GM19043 (cell line): ENCODE results near the gene RARA.

Experiments
- ATAC-seq: cut with Tn5 transposase; IDR thresholded peaks from one replicate; pipeline ENCODE4 v1.9.1; 2021; ENCODE audit warnings: low read depth; ENCODE audit not compliant: unreplicated experiment

RARA gene

DNA sequence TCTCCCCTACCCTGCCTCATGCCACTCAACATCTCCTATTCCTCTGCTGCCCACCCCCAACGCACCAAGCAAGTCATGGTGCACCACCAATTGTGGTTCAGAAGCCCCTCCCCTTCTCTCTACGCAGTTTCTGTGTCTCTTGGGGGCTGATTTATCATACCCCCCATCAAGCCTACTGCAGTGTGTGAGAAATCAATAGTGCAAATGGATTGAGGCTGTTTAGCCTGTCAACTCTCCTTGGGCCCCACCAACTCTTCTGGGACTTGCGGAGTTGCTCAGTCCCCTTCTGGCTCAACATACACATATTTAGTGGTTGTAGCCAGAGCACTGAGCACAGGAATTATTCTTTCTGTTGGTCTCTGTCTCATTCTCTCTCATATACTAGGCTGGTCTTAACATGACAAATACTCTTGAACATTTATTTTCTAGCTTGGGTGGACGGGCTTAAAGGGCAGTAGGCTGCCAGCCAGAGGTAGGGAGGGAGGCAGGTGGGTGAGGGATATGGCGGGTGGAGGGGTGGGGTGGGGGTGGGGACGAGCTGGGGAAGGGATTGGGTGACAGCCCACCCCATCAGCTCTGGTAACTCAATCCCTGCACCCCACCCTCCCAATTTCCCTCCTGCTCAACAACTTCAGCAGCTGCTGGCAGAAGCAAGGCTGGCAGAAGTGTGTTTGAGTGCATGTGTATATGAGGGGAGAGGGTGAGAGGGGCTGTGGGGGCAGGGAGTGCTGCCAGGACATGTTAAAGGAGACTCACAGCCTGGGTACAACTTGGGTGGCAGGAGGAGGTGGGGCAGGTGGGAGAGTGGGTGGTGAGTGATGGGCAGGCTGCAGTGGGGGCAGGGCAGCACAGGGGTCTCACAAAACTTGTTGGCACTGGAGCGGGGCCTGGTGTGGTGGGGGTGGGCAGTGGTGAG is 4.9 kb downstream of the RARA start:
- no peak for ATAC-seq

DNA sequence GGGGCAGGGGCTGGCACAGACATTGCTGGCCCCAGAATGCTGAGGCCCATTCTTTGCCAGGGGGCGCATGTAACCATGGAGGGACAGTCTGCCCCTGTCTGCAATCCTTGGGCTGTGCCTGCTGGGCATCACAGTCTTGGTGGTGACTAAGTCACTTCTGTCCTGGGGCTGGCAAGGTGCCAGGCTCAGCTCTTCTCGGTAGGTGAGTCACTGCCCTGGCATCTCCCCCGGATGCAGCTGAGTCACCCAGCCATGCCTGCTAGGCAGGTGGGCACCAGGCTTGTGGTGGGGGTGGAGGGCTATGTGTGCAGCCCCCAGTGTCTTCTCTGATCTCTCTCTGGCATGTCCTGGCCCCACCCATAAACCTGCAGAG is 5.6 kb downstream of the RARA start:
- no peak for ATAC-seq

DNA sequence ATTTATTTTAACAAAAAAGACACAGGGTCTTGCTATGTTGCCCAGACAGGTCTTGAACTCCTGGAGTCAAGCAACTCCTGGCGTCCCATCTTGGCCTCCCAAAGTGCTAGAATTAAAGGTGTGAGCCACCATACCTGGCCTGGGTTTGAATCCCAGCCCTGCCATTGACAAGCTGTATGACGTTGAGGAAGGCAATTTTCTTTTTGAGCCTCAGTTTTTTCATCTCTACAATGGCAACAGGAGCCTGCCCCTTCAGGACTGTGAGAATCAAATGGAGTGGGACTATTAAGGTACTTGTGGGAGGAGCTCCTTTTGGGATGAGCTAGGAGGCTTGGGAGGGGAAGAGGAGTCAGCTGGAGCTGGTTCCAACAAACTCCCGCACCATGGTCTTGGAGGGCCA is 6.2 kb downstream of the RARA start:
- ATAC-seq, result no peak

- no peak for ATAC-seq
These were observed 6.9 kb downstream of the RARA start for GRCh38 chr17:40315678-40316570.

DNA sequence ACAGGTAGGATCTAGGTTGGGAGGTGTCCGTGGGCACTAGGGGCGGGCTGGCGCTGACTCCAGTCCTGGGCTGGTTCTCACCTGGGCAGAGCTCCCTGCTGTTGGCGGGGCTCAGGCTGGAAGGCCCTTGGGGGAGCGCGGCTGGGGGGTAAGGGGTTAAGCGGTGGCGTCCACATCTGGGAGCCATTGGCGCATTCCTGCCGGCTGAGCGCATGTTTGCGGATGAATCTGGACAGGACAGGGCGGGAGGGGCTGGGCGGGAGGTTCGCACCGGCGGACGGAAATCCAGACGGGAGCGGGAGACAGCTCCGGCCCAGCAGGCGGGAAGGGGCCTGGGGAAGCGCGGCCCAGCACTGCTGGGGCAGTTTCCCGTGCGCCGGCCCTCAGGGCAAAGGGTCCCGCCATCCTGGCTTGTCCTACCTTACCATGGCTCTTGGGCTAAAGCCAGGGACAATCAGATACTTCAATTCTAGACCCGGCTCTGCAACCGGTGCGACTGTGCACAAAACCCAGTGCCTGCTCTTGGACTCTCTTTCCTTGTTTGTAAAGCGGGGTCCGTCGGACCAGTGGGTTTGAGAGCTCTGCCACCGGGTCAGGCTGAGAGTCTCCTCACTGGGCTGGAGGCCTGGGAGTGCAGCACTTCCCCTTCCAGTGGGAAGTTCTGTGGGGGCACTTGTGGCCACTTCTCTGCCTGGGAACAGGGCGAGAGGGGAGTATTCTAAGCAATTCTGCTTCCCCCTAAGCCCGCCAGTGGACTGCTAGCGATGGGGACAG is 7.8 kb downstream of the RARA start:
- ATAC-seq, result no peak

GRCh38 chr17:40317345-40317873 is 8.4 kb downstream of the RARA start:
- no peak for ATAC-seq

GRCh38 chr17:40317880-40318829 is 9.2 kb downstream of the RARA start:
- ATAC-seq, result peak; percentile 63

- no peak for ATAC-seq
These were observed 9.9 kb downstream of the RARA start for GRCh38 chr17:40318830-40319391.

DNA sequence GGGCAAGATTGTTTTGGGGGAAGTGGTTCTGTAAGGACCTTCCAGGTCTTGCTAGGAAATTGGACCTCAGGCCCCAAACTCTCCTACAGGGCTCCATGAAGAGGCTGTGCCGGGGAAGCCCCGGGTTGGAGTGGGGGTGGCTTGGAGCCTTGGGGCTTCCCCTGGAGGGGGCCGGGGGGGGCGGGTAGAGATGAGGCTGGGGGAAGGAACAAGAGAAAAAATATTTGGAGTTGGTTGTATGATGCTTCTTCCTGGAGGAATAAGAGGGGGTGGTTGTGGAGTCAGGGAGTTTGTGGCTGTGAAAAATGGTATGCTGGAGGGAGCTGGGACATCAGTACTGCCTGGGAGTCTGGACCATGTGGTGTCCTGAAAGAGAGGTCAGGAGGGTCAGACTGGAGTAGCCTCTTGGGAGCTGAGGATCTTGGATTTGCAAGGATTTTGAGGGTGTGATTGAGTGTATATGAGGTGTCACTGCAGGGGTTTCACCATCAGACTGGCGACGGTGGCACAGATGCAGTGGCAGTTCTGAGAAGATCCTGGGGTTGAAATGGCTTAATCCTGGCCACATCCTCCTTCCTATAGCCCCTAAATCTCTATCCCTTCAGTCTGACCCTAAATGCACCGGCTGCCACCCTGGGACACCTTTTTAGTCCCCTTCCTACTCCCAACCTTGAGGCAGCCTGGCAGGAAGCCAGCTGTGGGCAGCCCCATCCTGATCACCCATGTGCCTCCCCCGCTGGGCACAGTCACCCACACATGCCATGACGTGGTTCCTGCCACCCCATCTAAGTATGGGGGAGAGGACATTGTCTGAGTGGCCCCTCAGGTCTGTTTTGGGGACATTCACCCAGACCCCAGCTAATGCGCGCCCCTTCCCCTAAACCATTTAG is 10.9 kb downstream of the RARA start:
- ATAC-seq, result no peak

DNA sequence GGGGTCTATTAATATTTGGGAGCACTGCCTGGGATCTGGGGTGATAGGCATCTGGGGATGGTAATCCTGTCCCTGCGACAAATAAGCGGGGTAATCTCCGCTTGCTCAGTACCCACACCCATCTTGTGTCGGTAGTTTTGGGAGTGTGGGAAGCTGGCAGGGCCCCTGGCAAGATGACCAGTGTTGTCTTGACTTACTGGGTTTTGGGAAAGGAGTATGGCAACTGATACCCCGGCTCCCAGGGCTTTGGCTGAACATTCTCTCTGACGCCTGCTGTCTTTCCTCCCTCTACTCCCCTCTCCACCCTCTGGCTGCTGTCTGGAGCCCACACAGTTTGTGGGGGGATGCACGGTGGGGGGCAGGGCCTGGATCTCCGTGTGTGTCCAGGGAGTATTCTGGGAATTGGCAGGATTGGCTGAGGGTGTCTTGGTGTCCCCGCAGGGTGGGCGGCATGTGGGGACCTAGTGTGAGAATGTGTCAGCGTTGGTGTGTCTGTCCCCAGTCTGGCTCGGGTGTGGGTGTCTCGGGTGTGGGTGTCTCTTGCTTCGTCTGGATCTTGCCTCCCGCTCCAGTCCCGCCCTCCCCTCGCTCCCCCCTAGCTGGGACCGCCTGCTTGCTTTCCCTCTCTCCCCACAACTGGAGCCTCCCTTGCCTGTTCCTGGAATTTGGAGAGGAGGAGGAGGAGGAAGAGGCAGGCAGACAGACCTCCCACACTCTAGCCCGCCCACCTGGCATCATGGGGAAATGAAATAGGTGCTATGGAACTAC is 12.0 kb downstream of the RARA start:
- ATAC-seq, result no peak

- ATAC-seq, result no peak
These were observed 12.5 kb downstream of the RARA start for GRCh38 chr17:40321524-40321929.

GRCh38 chr17:40321961-40322357 is 13.0 kb downstream of the RARA start:
- ATAC-seq, result no peak

DNA sequence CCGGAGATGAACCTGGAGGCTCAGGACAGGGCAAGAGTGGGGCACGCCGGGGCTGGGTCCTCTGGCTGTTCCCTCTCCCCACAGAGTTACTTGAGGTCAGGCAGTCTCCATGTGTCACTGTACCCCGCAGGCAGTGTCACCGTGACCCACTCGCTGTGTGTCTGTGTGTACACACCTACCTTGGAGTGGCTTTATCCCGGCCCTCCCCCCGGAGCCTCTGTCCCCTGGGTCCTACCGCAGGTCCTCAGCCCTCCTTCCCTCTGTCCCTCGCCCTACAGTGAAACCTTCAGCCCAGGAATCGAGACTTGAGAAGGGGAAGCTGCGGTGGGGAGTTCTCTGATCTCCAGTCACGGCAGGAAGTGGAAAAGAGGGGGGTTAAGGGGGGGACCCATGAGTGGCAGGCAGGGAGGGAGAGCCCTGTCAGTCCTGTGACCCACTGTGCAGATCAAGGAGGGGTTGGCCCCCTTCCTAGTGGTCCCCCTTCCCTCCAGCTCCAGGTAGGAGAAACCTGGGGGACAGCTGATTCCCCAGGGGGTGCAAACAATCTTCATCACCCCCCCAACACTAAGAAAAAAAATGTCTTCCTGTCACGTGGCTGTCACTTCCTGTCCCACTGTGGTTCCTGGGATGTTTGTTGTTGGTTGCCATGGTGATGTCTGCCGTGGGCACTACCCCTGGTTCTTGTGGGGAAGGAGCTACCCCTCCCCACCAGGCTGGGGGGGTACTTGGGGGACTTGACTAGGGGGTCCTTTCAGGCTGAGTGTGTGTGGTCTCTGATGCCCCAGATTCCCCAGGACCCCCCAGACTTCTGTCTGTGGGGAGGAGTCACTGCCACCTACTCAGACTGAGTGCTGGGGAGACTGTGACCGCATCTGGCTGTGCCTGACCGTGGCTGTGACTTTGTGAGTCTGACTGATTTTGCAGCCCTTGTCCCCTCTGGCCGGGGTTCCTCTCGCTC is 13.7 kb downstream of the RARA start:
- ATAC-seq, result no peak

GRCh38 chr17:40323391-40324381 is 14.7 kb downstream of the RARA start:
- ATAC-seq, result no peak
